Measurements from ENCODE around the gene SYCP2.

- TF ChIP-seq EZH2 (IDR thresholded peaks at IDR 0.05; ENCODE audit: insufficient read depth, poor library complexity, severe bottlenecking), result no peak
- no peak for TF ChIP-seq EZH2phosphoT487 (IDR thresholded peaks at IDR 0.05; ENCODE audit: insufficient read depth, low read depth)
These were observed 114.5 kb downstream of the SYCP2 start for GRCh38 chr20:59818911-59819310.
